Measurements from ENCODE around the gene LNX1. TPM values are rescaled to one million over a fixed set of nuclear protein-coding genes. Genes with fewer than 3 reads are reported as not detected.

The LNX1 gene
- polyA plus RNA-seq, 2 of the 4 experiments (the other 2 are of a cell fraction), result 0.04 to 0.14 TPM

DNA sequence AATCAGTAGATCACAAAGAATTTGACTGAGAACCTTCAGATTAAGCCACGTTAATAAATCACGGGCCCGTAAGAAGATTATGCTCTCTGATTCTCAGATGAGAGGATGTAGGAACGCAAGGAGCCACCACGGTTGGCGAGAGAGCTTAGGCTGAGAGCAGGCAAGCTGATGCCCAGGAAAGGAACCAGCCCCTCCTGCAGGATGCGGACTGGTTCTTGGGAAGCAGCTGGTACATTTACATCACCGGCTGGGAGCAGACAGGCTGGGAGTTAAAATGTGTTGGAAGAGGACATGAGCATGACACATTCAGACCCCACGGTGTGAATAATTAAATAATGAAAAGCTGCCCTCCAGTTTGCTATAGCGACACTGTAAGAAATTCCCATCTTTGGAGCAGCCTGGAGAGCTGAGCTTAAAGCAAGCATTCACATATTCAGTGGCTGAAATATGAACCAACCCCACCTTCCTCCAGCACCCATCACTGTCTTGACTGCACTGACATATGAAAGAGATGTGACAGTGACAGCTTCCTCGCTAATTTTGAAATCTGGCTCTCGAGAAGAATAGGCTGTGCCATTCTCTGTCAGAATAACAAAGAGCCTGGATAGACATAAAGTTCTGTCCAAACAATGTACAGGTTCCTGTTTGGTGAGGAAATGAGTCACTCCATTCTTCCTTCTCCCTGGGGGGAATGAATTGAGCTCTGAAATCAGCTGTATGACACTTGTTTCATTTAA lies 33.1 kb downstream of the LNX1 start:
- Histone ChIP-seq H3K27ac (no peak overlapping the region), H3K9me3 (no peaks in the 10 kb centered on the region), H3K4me1 (no peaks in the 10 kb centered on the region), H3K4me3 (no peak overlapping the region), H3K4me2 (no peak overlapping the region)
- FAIRE-seq (no peak), DNase-seq (ENCODE audit: low read depth in 1 of 2, low spot score in 1 of 2) (no peak), ATAC-seq (no peak; a peak in 1 of 6 replicates)
- POLR2A ChIA-PET, result no interaction called here
- CTCF ChIA-PET, result no interaction called here
- WGBS (ENCODE audit: missing lambda C conversion rate), result 75% methylated on average over 12 of the region's 12 CpGs
- no peak for TF ChIP-seq PHF8 (IDR thresholded peaks at IDR 0.05; ENCODE audit: borderline replicate concordance, low read depth)
- TF ChIP-seq, protein P1, sequence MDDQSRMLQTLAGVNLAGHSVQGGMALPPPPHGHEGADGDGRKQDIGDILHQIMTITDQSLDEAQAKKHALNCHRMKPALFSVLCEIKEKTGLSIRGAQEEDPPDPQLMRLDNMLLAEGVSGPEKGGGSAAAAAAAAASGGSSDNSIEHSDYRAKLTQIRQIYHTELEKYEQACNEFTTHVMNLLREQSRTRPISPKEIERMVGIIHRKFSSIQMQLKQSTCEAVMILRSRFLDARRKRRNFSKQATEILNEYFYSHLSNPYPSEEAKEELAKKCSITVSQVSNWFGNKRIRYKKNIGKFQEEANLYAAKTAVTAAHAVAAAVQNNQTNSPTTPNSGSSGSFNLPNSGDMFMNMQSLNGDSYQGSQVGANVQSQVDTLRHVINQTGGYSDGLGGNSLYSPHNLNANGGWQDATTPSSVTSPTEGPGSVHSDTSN (IDR thresholded peaks at IDR 0.05), result no peak
- no peak for TF ChIP-seq SMC3 (IDR thresholded peaks at IDR 0.05)
- TF ChIP-seq ZC3H11A (IDR thresholded peaks at IDR 0.05), result no peak
- no peak for TF ChIP-seq HOXB5 (CRISPR knock-in tag; IDR thresholded peaks at IDR 0.05)

DNA sequence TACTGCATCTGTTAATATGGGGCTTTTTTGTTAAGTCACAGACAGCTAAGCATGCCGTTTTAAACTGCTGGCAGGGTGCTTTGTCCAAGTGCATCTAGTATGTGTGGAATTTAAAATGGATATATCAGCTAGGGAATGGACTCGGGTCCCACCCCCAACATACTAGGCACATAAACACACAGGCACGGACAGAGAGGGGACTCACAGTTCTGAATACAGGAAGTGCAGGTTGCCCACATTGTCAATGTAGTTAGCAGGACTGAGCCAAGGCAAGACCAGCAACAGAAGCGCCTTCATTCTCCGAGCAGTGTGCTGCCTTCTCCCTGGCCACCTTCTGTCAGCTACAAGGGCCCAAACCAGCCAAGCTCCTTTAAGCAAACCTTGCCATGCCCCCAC lies 33.6 kb downstream of the LNX1 start:
- no peak overlapping the region for H3K4me3 ChIP-seq
- FAIRE-seq, result no peak
- no peak overlapping the region for H3K4me2 ChIP-seq
- no peak for DNase-seq (ENCODE audit: low read depth in 1 of 2, low spot score in 1 of 2)
- POLR2A ChIA-PET, result no interaction called here
- ATAC-seq, result no peak
- H3K27ac ChIP-seq, result no peak overlapping the region
- H3K4me1 ChIP-seq, result no peaks in the 10 kb centered on the region
- WGBS (ENCODE audit: missing lambda C conversion rate), result 61% methylated on average over 5 of the region's 5 CpGs
- TF ChIP-seq POLR2AphosphoS2 (conservative IDR thresholded peaks at IDR 0.05; ENCODE audit: low read length) (no peak), RNF2 (IDR thresholded peaks at IDR 0.05; ENCODE audit: borderline replicate concordance, low read depth) (no peak), TFCP2L1 (CRISPR knock-in tag; IDR thresholded peaks at IDR 0.05) (no peak), CHD4 (IDR thresholded peaks at IDR 0.05; ENCODE audit: borderline replicate concordance) (no peak), SMC3 (IDR thresholded peaks at IDR 0.05) (no peak), MAFK (IDR thresholded peaks at IDR 0.05; ENCODE audit: partially characterized antibody) (no peak), RAD21 (conservative IDR thresholded peaks at IDR 0.05 in 1 of 2, IDR thresholded peaks at IDR 0.05 in 1 of 2) (no peak), HDAC2 (IDR thresholded peaks at IDR 0.05) (no peak), HOXB13 (CRISPR knock-in tag; IDR thresholded peaks at IDR 0.05; ENCODE audit: low read depth) (no peak), KDM1A (IDR thresholded peaks at IDR 0.05; ENCODE audit: low read depth) (no peak)
- TF ChIP-seq, protein P2, sequence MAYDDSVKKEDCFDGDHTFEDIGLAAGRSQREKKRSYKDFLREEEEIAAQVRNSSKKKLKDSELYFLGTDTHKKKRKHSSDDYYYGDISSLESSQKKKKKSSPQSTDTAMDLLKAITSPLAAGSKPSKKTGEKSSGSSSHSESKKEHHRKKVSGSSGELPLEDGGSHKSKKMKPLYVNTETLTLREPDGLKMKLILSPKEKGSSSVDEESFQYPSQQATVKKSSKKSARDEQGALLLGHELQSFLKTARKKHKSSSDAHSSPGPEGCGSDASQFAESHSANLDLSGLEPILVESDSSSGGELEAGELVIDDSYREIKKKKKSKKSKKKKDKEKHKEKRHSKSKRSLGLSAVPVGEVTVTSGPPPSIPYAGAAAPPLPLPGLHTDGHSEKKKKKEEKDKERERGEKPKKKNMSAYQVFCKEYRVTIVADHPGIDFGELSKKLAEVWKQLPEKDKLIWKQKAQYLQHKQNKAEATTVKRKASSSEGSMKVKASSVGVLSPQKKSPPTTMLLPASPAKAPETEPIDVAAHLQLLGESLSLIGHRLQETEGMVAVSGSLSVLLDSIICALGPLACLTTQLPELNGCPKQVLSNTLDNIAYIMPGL (CRISPR knock-in tag; IDR thresholded peaks at IDR 0.05; ENCODE audit: borderline replicate concordance), result no peak
- no peaks in the 10 kb centered on the region for H3K9me3 ChIP-seq
- CTCF ChIA-PET, result no interaction called here

DNA sequence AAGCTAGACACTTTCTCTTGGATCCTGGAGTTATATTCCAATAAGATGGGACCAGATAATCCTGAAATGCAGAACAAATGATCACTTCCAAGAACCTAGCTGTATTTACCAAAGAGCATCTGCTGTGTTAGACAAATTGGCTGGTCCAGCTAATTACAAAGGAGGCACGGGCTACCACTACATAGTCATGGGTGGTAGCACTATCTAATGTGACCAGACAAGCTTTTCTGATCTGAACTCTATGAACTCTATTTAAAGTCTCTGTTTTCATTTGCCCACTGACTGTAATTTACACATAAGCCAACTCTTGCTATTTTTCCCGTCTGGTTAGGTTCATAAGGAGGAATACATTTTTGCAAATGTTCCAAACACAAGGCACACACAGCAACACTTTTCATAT lies 34.6 kb downstream of the LNX1 start:
- no peak for DNase-seq (ENCODE audit: low read depth in 1 of 2, low spot score in 1 of 2)
- POLR2A ChIA-PET, result no interaction called here
- H3K4me1 ChIP-seq, result no peaks in the 10 kb centered on the region
- CTCF ChIA-PET, result interaction anchor here (0.6 kb wide), 1 partner anchor 14 kb away, joined by 3 read pairs; no protein-coding TSS in a partner anchor
- H3K27ac ChIP-seq, result no peak overlapping the region
- ATAC-seq, result no peak
- FAIRE-seq, result no peak
- H3K9me3 ChIP-seq, result no peaks in the 10 kb centered on the region
- WGBS (ENCODE audit: missing lambda C conversion rate), result 43% methylated on average over 2 of the region's 2 CpGs
- TF ChIP-seq RARB (CRISPR knock-in tag; IDR thresholded peaks at IDR 0.05) (no peak), MAFK (IDR thresholded peaks at IDR 0.05; ENCODE audit: partially characterized antibody) (no peak), ZC3H11A (IDR thresholded peaks at IDR 0.05) (no peak), JUNB (IDR thresholded peaks at IDR 0.05) (no peak)
- TF ChIP-seq, protein P3, sequence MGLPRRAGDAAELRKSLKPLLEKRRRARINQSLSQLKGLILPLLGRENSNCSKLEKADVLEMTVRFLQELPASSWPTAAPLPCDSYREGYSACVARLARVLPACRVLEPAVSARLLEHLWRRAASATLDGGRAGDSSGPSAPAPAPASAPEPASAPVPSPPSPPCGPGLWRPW (IDR thresholded peaks at IDR 0.05), result no peak
- H3K4me3 ChIP-seq, result no peak overlapping the region
- H3K4me2 ChIP-seq, result no peak overlapping the region
